Keratinocyte (primary cell): ENCODE results near the gene RAMP1.

Experiments
- EZH2 ChIP-seq: IDR thresholded peaks from one replicate; pipeline ENCODE4 v1.6.1; 2012; ENCODE audit warnings: inconsistent platforms, mild to moderate bottlenecking, low read length, moderate library complexity
- TF ChIP-seq, protein P1 (sequence below), 3 experiments: IDR thresholded peaks in 1 of 3; conservative IDR thresholded peaks in 1 of 3; optimal IDR thresholded peaks in 1 of 3; 2 replicates in 2 of 3; 3 replicates in 1 of 3; pipeline versions ENCODE3 to v1.5.1; 2011; ENCODE audit warnings: low read length in 3 of 3, mild to moderate bottlenecking in 3 of 3, moderate library complexity in 2 of 3, control low read depth in 1 of 3, inconsistent platforms in 1 of 3; ENCODE audit not compliant: insufficient read depth in 2 of 3; ENCODE audit errors: extremely low read depth in 1 of 3

DNA sequence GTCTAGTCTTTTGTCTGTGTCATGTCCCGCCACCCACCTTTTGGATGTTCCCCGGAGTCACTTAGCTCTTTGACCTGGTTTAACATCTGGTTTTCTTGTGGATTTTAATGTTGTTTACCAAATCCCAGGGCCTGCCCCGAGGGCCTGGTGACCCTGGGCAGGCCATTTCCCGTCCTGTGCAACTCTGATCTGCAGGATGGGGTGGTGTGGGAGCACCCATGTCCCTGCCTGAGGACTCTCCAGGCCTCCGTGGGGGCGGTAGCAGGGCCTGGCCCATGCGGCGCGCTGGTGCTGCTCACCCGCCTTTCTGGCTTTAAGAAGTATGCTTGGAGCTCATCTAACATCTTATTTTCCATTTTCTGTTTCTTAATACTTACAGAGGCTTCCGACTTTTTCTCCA lies 10.7 kb downstream of the RAMP1 start:
- TF ChIP-seq, protein P1, sequence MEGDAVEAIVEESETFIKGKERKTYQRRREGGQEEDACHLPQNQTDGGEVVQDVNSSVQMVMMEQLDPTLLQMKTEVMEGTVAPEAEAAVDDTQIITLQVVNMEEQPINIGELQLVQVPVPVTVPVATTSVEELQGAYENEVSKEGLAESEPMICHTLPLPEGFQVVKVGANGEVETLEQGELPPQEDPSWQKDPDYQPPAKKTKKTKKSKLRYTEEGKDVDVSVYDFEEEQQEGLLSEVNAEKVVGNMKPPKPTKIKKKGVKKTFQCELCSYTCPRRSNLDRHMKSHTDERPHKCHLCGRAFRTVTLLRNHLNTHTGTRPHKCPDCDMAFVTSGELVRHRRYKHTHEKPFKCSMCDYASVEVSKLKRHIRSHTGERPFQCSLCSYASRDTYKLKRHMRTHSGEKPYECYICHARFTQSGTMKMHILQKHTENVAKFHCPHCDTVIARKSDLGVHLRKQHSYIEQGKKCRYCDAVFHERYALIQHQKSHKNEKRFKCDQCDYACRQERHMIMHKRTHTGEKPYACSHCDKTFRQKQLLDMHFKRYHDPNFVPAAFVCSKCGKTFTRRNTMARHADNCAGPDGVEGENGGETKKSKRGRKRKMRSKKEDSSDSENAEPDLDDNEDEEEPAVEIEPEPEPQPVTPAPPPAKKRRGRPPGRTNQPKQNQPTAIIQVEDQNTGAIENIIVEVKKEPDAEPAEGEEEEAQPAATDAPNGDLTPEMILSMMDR (optimal IDR thresholded peaks at IDR 0.05 in 1 of 3, IDR thresholded peaks at IDR 0.05 in 1 of 3, conservative IDR thresholded peaks at IDR 0.05 in 1 of 3; ENCODE audit: extremely low read depth in 1 of 3, insufficient read depth in 2 of 3, low read length in 3 of 3) = no peak
- TF ChIP-seq EZH2 = no peak
